Activated CD4-positive, alpha-beta T cell treated with anti-CD3 and anti-CD28 coated beads for 1 hour (primary cell): Measurements from ENCODE around the gene BOD1L2.

Experiments
- DNase-seq: peaks from one replicate; pipeline ENCODE4 v3.0.0-alpha.2; 2020

The BOD1L2 gene

DNA sequence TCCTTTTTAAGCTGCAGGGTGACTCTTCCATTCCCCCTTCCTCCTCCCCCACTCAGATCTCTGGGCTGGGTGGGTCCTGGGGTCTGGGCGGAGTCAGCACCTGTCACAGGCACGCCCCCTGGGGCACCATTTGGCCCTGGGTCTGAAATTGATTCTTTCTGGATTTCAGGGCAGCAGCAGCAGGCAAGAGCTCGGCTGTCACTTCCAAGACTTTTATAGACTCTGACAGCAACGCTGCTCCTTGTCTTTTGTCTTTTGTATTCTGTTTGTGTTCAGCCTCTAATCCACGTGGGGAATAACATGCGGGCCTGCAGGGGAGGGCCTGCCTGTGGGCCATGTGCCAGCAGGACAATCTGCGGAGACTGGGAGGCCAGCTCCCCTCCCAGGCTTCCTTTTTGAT, 3.9 kb downstream of the BOD1L2 start:
- no peak for DNase-seq

DNA sequence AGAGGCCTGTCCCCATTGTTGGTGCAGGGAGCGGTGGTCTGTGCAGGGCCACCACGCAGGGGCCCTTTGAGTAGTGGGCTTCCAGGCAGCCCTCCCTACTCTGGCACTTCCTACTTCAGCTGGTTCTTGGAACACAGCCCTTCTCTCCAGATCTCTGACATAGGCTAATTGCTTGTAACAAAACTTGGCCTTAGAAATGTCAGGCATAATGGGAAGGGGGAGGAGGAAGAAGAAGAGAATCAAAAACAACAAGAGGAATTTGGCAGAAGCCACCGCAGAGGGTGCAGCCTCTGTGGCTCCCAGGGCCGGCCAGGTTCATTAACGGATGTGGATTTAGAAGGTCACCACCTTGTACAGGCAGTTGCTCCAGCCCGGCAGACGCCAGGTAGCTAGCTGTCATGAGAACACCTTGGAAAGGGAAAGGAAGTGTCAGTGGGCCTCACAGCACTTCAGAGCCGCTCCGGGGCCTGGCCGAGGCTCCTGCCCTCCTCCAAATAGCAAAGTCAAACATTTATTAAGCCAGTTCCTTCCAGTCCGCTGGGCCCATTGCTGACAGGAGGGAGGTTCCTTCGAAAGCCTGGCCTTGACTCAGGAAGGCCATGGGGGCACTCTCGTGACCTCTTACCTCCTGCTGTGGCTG, 7.4 kb downstream of the BOD1L2 start:
- no peak for DNase-seq

DNA sequence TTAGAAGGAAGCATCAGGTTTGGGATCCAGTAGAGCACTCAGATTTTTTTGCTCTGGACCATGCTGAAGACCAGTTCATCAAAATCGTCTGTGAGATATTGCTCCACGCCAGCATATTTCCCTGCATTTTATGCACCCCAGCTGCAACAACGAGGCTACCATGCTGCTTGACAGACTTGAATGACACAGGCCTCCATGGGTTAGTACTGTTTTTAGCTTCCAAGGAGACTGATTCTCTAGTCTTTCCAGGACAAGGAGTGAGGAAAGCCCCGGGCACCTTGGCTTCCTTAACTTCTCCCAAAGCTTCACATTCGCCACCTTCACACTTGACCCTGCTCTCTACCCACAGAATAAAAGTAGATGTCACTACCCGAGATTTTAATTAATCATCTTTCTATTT, 17.5 kb downstream of the BOD1L2 start:
- no peak for DNase-seq

DNA sequence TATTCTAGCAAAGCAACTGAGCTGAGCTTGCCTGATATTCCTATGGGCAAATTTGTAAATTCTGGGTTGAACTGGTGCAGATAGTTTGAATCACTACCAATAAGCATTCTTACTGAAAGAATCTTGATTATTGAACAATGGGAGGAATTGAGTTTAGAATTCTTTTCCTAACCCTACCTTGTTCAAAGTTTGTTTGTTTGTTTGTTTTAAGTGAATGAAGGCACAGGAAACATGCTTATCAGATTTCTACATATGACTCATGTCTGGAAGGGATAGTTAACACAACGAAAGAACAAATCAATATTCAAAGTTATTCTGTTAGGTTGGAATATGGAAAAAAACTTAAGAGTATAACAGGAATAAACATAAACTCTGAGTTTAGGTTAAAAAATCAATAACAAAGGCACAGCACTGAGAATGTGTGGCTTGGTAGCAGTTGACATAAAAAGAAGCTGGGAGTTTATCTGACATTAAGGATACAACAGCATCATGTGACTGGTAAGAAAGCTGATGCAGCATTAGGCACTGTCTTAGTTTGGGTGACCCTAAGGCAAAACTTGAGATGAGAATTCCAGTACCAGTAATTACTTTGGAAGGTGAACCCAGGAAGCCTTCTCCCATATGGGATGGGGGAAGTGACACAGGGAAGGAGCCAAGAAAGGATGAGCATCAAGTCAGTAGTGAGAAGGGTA, 20.9 kb downstream of the BOD1L2 start:
- no peak for DNase-seq

DNA sequence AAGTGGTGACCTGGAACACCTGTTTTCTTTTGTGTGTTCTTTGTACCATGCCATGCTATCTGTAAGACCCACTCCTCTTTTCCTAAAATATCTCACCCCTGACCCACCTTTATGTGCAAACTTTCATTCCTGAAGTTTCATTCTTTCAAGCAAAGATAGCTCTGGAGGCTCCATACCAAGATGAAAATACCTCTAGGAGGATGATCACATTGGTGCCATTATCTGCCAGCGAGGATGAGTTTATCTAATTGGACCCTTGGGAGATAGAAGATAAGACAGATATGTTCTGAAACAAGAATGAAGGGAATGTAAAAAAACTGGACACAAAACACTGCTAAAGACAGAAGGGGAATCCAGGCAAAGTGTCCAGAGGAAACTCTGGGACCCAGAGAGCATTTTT, 24.1 kb downstream of the BOD1L2 start:
- DNase-seq = no peak

DNA sequence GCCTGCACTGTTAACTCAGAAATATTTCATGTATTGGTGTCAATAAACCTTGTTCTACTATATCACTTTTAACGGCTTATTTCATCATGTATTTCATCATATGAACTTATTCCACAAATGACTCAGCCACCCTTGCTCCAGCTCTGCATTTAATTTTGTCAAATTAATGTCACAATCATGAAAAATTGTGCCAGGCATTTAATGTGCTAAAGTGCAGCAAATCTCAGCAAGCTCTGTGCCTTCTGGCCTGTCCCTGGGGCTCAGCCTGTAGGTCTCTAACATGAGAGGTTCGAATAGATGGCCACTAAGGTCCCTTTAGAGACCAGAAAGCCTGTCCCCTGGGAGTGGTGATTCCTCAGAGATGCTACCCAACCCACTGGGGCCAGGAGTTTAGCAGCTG, 28.6 kb downstream of the BOD1L2 start:
- DNase-seq = no peak

DNA sequence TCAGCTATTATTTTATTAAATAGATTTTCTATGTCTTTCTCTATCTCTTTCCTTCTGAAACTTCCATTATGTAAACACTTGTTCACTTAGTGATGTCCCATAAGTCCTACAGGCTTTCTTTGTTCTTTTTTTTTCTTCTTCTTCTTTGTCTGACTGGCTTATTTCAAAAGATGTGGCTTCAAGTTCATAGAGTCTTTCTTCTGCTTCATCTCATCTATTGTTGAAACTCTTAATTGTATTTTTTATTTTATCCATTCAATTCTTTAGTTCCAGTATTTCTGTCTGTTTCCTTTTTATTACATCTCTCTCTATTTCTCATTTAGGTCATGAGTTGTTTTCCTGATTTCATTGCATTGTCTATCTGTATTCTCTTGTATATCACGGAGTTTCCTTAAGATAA, 38.5 kb downstream of the BOD1L2 start:
- DNase-seq = no peak

DNA sequence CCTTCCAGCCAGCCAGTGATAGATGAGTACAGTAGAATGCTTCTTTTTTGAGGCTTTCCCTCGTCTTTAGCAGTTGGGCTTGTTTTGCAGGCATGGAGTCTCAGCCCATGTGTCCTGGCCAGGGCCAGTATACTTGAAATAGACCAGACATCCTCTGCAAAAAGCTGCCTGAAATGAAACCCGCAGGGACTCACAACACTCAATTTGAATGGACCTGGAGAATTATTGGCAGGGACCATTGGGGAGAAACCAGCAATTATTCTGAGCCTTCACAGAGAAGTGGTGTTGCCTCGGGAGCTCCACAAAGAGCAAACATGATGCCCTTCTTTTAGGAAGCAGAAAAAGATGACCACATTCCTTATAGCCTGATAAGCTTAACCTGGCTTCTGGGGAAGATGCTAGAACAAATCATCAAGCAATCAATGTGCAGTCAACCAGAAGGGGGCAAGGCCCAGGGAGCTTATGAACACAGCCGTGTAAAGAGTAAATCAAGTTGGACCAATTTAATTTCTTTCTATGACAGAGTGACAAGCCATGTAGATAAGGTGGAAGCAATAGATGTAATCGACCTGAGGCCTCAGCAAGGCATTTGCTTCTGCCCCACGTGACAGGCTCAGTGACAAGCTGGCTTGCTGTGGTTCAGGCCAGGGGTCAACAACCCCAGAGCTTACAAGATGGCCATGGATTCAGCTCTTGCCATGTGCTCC, 42.1 kb downstream of the BOD1L2 start:
- no peak for DNase-seq

DNA sequence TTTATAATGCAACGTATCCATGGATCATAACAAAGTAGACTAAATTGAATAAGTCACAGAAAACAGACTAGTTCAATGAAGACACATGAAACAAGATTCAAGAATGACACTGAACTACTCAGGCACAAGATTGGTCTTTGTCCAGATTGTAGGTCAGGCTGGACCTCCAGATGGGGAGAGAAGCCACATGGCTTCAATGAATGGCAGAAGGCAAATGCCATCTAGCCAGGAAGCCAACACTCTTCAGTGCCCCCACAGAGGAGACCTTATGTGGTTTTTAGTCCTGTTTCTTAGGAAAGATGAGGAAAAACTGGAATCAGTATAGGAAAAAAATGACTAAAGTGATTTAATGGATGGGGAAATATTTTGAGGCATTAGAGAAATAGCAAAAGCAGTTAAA, 43.1 kb downstream of the BOD1L2 start:
- no peak for DNase-seq

DNA sequence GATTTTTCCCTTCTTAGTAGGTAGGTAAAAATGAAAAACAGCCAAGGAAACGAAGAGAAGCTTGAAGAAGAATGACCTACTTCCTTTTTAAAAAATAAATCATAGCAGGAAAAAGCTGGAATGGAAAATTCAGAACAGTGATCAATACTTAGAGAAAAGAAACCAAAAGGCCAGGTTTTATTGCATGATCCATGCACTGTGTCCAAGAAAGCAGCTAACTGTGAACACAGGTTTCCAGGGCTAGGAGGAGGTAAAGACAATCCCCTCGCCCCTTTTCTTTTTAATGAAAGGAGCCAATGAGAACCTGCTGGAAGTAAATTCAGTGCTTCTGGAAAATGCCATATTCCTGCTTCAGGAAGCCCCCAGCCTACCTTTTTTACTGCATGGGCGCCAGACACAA, 47.2 kb downstream of the BOD1L2 start:
- no peak for DNase-seq

DNA sequence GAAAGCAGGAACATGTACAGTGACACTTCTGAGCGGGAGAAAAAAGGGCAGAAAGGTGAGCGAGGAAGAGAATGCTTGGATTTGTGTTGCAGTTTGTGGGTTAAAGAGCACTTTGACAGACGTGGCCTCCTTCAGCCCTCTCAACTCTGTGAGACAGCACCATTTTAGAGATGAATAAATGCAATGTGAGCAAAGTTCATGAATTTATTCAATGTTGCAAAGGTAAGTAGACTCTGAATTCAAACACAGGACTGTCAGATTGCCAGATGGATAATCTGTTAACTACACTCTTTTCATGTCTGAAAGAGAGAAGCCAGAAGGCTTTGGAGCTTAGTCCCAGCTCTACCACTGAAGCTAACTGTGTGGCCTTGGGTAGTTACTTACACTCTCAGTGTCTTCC, 47.7 kb downstream of the BOD1L2 start:
- no peak for DNase-seq

DNA sequence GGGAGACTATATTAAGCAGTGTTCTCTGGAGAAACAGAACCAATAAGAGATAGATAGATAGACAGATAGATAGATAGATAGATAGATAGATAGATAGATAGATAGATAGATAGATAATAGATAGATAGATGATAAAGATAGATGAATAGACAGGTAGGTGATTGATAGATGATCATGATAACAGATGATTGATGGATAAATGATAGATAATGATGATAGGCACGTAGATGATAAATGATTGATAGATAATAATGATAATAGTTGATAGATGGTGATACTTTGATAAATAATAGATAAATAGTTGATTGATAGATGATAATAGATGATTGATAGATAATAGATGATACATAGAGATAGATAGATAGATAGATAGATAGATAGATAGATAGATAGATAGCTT, 48.5 kb downstream of the BOD1L2 start:
- no peak for DNase-seq

DNA sequence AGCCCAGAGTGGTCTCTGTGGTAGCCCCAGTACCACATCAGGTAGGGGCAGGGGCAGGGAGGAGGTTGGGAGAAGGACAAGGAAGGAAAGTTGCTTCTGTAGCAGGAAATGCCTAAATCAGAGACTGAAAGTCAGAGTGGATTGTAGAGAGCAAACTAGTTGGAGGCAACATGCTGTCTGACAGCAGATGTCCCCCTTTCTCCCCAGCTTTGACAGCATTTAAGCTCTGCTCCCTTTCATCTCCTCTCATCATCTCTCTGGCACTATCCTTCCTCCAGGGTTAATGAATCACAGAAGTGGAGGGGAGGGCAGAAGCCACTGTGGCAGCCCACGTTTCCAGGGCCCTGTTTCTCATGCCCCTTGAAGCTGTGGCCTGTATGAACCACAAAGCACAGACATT, 50.4 kb downstream of the BOD1L2 start:
- no peak for DNase-seq

DNA sequence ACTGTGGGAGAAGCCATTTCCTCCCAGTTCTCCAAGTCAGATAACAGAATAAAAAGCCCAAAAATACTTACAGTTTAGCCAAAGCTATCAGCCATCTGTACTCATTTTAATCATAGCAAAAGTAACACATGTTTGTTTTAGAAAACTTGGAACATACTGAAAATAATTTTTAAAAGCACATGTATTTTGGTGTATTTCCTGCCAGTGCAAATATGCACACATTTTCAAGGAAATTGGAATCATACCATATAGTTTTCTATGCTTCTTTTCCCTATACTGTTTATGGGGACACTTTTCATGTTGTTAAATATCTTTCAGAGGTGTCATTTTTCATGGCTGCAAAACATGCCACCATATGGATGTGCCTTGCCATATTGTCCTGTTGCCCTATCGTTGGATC, 51.2 kb downstream of the BOD1L2 start:
- DNase-seq = no peak
